Tibial artery (tissue), 4 donors: ENCODE results near the gene OR13D1.

ENCODE experiments used
- DNase-seq, 2 donors: peaks; one replicate each; pipeline ENCODE4 v3.0.0-alpha.2; 2019
- H3K27ac ChIP-seq, 2 donors: fragments of 200-600 bp; sonication (generic) in 1 of 2; 1 replicate in 1 of 2; 2 replicates in 1 of 2; pipeline ENCODE4 v1.5.1; 2018 to 2019; ENCODE audit warnings: mild to moderate bottlenecking in 1 of 2
- H3K27me3 ChIP-seq, 2 donors: fragments of 200-600 bp; sonication (generic) in 1 of 2; one replicate each; pipeline versions ENCODE4 v1.5.1 to v1.6.0; 2016 to 2019
- H3K36me3 ChIP-seq, 3 donors: fragments of 200-600 bp; sonication (generic) in 2 of 3; one replicate each; pipeline ENCODE4 v1.5.1; 2016 to 2019; ENCODE audit warnings: mild to moderate bottlenecking in 2 of 3
- H3K4me1 ChIP-seq, 4 donors: fragments of 200-600 bp; sonication (generic) in 2 of 4; 1 replicate in 3 of 4; 2 replicates in 1 of 4; pipeline ENCODE4 v1.5.1; 2016 to 2019
- H3K4me3 ChIP-seq, 2 donors: fragments of 200-600 bp; sonication (generic) in 1 of 2; 1 replicate in 1 of 2; 2 replicates in 1 of 2; pipeline ENCODE4 v1.5.1; 2018 to 2019; ENCODE audit warnings: mild to moderate bottlenecking in 2 of 2
- H3K9me3 ChIP-seq, 3 donors: fragments of 200-600 bp; sonication (generic) in 1 of 3; one replicate each; pipeline ENCODE4 v1.5.1; 2016 to 2019
- intact Hi-C: fragments of 100-400 bp; cut with DNase I; formaldehyde crosslinking; loops from one replicate; pipeline ENCODE4 v1.15.0; 2023; ENCODE audit warnings: low total_unique reads
- TF ChIP-seq, protein P1 (sequence below), 2 experiments: fragments of 200-600 bp in 1 of 2; fragments of 450-650 bp in 1 of 2; IDR thresholded peaks; one replicate each; pipeline ENCODE4 v1.5.1; 2017 to 2019; ENCODE audit warnings: antibody characterized with exemption in 2 of 2, mild to moderate bottlenecking in 1 of 2, moderate library complexity in 1 of 2

The OR13D1 gene

DNA sequence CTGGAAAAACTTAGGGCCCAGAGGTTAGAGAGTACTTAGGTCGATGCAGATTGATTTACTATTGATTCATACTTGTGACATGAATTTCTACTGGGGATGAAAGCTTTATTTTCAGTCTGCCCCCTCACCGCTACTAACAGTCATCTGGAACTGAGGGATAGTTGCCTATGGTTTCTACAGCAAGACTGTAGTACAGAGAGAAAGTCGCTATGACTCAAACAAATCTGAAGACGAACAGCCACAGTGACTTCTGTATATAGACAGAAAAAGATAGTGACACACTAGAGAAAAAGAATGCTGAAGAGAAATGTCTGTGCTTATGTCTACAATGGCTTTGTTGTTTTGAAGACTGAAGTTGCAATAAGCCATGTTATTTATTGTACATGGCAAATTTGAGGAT is 17.3 kb downstream of the OR13D1 start:
- DNase-seq: no peak
- no peaks in the 10 kb centered on the region for H3K4me1 ChIP-seq
- intact Hi-C loops: no loop called here
- no peaks in the 10 kb centered on the region for H3K36me3 ChIP-seq
- TF ChIP-seq, protein P1, sequence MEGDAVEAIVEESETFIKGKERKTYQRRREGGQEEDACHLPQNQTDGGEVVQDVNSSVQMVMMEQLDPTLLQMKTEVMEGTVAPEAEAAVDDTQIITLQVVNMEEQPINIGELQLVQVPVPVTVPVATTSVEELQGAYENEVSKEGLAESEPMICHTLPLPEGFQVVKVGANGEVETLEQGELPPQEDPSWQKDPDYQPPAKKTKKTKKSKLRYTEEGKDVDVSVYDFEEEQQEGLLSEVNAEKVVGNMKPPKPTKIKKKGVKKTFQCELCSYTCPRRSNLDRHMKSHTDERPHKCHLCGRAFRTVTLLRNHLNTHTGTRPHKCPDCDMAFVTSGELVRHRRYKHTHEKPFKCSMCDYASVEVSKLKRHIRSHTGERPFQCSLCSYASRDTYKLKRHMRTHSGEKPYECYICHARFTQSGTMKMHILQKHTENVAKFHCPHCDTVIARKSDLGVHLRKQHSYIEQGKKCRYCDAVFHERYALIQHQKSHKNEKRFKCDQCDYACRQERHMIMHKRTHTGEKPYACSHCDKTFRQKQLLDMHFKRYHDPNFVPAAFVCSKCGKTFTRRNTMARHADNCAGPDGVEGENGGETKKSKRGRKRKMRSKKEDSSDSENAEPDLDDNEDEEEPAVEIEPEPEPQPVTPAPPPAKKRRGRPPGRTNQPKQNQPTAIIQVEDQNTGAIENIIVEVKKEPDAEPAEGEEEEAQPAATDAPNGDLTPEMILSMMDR (IDR thresholded peaks at IDR 0.05): no peak
- no peaks in the 10 kb centered on the region for H3K27me3 ChIP-seq
- H3K4me3 ChIP-seq: no peak overlapping the region
- H3K27ac ChIP-seq: no peak overlapping the region
- peaks cover 0 to 6% (median 0%) of the 10 kb centered on the region in 3 donors for H3K9me3 ChIP-seq

DNA sequence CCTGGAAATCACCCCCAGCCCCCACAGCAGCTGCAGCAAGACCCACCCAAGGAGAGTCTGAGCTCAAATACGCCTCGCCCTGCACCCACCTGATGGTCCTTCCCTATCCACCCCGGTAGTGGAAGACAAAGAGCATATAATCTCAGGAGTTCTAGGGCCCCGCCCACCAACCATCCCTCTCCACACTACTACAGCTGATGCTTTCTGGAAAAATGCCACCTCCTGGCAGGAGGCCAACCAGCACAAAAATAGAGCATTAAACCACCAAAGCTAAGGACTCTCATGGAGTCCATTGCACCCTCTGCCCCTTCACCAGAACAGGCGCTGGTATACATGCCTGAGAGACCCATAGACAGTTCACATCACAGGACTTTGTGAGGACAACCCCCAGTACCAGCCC is 30.7 kb downstream of the OR13D1 start:
- no peaks in the 10 kb centered on the region for H3K4me1 ChIP-seq
- no peak overlapping the region for H3K27ac ChIP-seq
- TF ChIP-seq, protein P1 (IDR thresholded peaks at IDR 0.05): no peak
- no peak overlapping the region for H3K4me3 ChIP-seq
- no peak for DNase-seq
- peaks cover 0 to 3% (median 0%) of the 10 kb centered on the region in 3 donors for H3K9me3 ChIP-seq
- H3K27me3 ChIP-seq: no peaks in the 10 kb centered on the region
- no peaks in the 10 kb centered on the region for H3K36me3 ChIP-seq
- intact Hi-C loops: no loop called here

DNA sequence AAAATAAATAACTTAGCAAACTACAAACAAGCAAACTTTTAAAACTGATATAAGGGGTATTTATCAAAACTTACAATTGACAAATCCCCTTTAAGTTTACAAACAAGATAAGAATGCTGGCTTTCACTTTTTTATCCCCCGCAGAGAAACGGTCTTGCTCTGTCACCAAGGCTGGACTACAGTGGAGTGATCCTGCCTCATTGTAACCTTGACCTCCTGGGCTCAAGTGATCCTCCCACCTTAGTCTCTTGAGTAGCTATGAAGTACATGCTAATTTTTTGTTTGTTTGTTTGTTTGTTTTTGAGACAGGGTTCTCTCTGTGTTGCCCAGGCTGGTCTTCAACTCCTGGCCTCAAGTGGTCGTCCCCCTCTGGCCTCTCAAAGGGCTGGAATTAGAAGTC is 44.1 kb downstream of the OR13D1 start:
- DNase-seq: no peak
- Histone ChIP-seq H3K4me3 (no peak overlapping the region), H3K36me3 (no peaks in the 10 kb centered on the region), H3K9me3 (no peaks in the 10 kb centered on the region), H3K27me3 (no peaks in the 10 kb centered on the region), H3K27ac (no peak overlapping the region), H3K4me1 (no peaks in the 10 kb centered on the region)
- intact Hi-C loops: no loop called here
- TF ChIP-seq, protein P1 (IDR thresholded peaks at IDR 0.05): no peak

DNA sequence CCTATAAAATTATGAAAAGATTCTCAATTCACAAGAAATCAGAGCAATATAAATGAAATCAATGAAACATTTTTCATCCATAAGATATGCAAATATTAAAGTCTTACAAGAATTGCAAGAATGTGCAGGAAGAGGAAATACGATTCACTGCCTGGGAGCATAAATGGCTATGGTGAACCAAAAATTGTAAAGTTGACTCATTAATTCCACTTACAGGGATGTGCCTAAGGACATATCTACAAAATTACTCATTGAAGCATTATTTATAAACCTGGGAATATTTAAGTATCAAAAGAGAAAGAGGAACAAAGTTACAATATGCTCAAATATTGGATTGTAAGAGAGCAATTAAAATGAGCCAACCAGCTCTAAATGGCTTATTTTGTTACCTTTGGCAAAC is 46.3 kb downstream of the OR13D1 start:
- no peaks in the 10 kb centered on the region for H3K27me3 ChIP-seq
- intact Hi-C loops: loop anchor here (10.0 kb wide), 1 partner anchor 646 kb away; the partner anchor contains the start of gene SMC2
- no peaks in the 10 kb centered on the region for H3K4me1 ChIP-seq
- H3K4me3 ChIP-seq: no peak overlapping the region
- H3K9me3 ChIP-seq: no peaks in the 10 kb centered on the region
- DNase-seq: no peak
- no peaks in the 10 kb centered on the region for H3K36me3 ChIP-seq
- no peak overlapping the region for H3K27ac ChIP-seq
- TF ChIP-seq, protein P1 (IDR thresholded peaks at IDR 0.05): no peak

GRCh38 chr9:104743376-104743985 is 49.2 kb downstream of the OR13D1 start:
- Histone ChIP-seq H3K9me3 (no peaks in the 10 kb centered on the region), H3K4me3 (no peak overlapping the region), H3K36me3 (no peaks in the 10 kb centered on the region), H3K4me1 (peaks cover 0 to 6% (median 0%) of the 10 kb centered on the region in 4 donors), H3K27ac (no peak overlapping the region), H3K27me3 (no peaks in the 10 kb centered on the region)
- no peak for DNase-seq
- TF ChIP-seq, protein P1 (IDR thresholded peaks at IDR 0.05): peak; percentile 68 to 73
- intact Hi-C loops: loop anchor here (10.0 kb wide), 1 partner anchor 649 kb away; the partner anchor contains the start of gene SMC2
